ENCODE measurements around the gene UBE2J2.

Gene UBE2J2

DNA sequence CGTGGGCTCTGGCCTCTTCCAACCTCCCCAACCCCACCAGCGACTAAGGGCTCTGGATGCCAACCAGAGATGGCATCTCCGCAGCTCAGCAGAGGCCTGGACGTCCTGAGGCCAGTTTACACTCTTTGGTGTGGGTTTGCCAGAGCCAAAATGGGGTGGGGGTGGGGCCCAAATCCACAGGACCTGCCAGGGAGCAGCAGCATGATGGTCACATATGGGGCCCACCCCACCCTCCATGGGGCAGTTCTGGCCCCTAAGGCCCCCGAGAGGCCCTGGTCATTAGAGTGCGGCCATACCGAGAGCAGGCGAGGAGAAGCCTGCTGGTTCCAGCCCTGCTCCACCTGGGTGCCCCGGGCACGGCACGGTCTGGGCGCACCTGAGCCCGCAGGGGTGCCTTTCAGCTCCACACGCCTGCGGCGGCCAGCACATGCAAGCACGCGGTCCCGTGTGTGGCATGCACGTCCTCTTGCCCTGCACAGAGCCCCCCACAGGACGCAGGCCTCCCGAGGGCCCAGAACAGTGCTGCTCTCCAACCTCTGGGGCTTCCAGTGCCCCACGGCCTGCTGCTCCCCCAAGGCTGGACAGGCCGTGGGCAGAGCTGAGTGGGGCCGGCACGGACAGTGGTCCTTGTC is 31.9 kb downstream of the UBE2J2 start:
- in situ Hi-C loops (cut with HindIII; ENCODE audit: low sequenced_read_pairs) = no loop called here

DNA sequence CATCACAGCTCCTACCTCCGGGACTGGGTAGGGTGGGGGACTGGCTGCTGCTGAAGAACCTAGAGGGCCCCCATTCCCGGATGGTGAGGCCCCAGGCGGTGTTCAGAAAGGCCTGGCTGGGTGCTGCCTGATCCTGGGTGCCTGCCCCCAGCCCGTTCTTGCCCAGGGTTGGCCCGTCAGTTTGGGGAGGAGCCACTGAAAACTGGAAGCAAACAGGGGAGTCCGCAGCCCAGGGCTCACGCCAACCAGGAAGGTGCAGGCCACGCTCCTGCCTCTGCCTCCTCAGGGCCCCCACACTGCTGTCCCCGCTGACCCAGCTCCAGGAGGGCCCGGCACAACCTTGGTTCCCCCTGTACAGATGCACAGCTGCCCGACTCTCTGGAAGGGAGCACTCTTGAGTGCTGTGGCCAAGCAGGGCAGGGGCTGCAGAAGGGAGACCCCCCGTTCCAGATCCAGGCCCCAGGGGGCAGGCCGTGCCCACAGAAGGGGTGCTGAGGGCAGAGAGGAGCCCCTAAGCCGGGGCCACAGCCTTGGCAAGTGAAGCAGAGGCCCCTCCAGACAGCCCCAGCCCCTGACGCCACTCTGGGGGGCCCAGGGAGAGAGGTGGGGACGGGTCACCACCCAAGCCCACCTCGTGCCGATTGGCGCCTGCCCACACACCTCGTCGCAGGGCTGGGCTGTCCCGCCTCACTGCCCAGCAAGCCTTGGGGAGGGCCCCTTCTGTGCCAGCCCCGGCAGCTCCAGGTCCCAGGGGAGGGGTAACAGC is 32.6 kb downstream of the UBE2J2 start:
- in situ Hi-C loops (cut with HindIII; ENCODE audit: low sequenced_read_pairs) = no loop called here

GRCh38 chr1:1240348-1240732 is 33.3 kb downstream of the UBE2J2 start:
- in situ Hi-C loops (cut with HindIII; ENCODE audit: low sequenced_read_pairs) = no loop called here

GRCh38 chr1:1239614-1240347 is 33.9 kb downstream of the UBE2J2 start:
- in situ Hi-C loops (cut with HindIII; ENCODE audit: low sequenced_read_pairs) = no loop called here

DNA sequence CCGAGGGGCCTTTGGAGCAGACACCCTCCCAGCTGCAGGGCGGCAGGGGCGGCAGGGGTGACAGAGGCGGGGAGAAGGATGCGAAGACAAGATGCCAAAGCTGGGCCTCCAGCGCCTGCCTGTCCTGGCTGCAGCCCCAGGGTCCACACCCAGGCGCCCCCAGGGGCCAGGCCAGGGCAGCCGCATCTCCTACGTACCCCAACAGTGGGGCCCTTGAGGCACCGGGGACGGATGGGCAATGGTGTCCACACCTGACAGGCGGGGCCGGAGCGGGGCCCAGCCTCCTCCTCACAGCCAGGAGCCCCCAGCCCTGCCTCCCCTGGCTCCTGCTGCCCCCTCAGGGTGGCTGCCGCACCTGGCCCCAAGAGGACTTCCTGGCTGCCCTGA is 34.4 kb downstream of the UBE2J2 start:
- in situ Hi-C loops (cut with HindIII; ENCODE audit: low sequenced_read_pairs) = no loop called here

DNA sequence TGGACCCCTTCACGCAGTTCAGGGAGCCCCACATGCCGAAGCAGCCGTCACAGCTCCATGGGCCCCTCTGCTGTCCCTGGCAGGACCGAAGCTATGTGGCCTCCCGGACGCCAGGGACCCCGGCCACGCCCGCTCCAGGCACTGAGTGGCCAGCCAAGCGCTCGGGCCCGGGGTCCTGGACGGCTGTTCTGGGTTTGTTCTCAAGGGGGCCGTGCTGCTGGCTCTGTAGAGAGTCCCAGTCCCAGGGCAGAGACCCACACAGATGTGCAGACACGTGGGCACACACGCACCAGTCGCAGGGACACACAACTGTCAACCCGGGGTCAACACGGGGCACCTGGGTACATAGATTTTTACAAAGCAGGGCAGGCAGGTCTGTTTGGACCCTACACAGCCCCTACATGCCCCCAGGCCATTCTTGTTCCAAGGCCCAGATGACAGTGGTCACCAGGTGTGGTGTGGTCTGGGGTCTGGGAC is 34.9 kb downstream of the UBE2J2 start:
- in situ Hi-C loops (cut with HindIII; ENCODE audit: low sequenced_read_pairs) = no loop called here

DNA sequence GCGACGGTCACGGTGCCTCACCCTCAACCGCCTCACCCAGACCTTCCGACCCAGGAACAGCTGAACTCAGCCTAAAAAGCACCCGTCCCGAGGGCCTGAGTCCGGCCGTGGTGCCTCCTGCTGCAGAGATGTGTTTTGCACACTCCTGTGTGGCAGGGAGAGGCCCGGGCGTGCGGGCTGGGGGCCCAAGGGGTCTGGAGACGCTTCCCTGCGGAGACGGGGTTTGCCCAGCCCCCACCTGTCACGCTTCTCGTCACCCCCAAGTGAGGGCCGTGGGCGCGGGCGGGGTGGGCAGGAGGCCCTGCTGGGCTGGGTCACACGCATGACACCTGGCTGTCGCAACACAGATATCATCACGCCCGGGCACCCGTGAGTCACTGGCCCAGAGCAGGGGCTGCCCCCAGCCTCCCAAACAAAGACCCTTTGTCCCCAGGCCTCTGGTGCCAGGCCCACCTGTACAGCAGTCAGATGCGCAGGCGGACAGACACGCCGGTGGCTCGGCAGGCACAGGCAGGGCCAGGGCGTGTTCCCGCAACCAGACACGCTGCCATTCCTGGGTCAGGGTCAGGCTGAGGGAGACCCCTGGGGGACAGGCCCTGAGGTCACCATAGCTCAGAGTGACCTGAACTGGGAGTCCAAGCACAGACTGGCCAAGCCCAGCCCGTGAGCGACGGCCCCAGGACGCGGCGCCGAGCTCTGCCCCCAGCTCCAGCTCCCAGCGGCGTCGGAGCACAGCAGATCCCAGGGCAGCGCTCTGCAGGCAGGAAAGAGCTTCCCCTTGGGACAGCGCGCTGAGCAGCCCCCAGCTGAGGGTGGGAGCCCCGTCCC is 35.6 kb downstream of the UBE2J2 start:
- in situ Hi-C loops (cut with HindIII; ENCODE audit: low sequenced_read_pairs) = no loop called here

GRCh38 chr1:1236945-1237873 is 36.4 kb downstream of the UBE2J2 start:
- in situ Hi-C loops (cut with HindIII; ENCODE audit: low sequenced_read_pairs) = no loop called here

DNA sequence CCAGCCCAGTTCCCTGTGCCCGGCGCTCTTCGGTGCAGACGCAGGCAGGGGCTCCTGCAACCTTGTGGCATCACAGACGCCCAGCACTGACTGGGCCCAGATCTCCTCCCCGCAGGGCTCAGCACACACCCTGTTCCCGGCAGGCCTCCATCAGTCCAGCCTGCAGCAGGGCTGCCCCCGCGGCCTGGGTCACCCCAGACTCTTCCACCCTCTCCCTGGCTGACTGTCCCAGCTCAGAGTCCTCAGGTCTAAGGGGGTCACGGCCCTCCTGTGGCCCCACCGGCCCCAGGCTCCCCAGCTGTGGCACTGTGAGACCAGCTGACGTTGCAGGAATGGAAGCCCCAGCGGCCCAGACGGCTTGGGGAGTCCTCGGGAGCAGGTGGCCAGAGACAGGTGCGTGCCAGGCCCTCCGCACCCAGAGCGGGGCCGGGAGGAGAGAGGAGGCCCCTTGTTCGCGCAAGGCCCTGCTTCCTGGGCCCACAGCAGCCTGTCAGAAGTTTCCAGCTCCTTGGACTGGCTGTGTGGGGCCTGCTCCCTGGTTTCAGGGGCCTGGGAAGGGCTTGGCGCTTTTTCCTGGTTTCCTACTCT is 37.4 kb downstream of the UBE2J2 start:
- in situ Hi-C loops (cut with HindIII; ENCODE audit: low sequenced_read_pairs) = no loop called here

GRCh38 chr1:1235016-1235744 is 38.5 kb downstream of the UBE2J2 start:
- in situ Hi-C loops (cut with HindIII; ENCODE audit: low sequenced_read_pairs) = no loop called here

- in situ Hi-C loops (cut with HindIII; ENCODE audit: low sequenced_read_pairs) = no loop called here
These were observed 39.4 kb downstream of the UBE2J2 start for GRCh38 chr1:1234180-1234808.

DNA sequence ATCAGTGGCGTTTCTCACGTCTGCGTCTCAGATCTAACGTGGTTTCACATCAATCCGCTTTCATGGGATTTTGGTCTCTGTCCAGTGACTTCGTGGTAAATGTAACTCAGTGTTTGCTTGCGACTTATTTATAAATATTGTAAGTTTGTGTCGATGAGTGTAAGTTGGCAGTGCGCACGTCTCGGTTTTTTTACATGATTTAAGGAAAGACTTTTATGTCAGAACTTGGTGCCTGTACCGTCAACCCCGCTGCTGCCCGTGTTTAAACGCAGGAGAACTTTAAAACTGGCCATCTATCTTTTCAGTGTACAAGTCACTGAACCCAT is 40.1 kb downstream of the UBE2J2 start:
- in situ Hi-C loops (cut with HindIII; ENCODE audit: low sequenced_read_pairs) = no loop called here

- in situ Hi-C loops (cut with HindIII; ENCODE audit: low sequenced_read_pairs) = no loop called here
These were observed 40.7 kb downstream of the UBE2J2 start for GRCh38 chr1:1232796-1233566.

DNA sequence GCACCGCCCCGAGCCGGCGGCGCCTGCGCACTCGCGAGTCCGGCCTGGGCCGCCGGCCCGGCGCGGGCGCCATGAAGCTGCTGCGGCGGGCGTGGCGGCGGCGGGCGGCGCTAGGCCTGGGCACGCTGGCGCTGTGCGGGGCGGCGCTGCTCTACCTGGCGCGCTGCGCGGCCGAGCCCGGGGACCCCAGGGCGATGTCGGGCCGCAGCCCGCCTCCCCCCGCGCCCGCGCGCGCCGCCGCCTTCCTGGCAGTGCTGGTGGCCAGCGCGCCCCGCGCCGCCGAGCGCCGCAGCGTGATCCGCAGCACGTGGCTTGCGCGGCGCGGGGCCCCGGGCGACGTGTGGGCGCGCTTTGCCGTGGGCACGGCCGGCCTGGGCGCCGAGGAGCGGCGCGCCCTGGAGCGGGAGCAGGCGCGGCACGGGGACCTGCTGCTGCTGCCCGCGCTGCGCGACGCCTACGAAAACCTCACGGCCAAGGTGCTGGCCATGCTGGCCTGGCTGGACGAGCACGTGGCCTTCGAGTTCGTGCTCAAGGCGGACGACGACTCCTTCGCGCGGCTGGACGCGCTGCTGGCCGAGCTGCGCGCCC is 41.4 kb downstream of the UBE2J2 start, which contains the start of gene B3GALT6:
TSS of gene B3GALT6 (plus strand) at position 30 of the 588 bp plus-strand sequence. CDS start at position 72, 42 bp downstream.
- in situ Hi-C loops (cut with HindIII; ENCODE audit: low sequenced_read_pairs) = no loop called here

- in situ Hi-C loops (cut with HindIII; ENCODE audit: low sequenced_read_pairs) = no loop called here
These were observed 42.0 kb downstream of the UBE2J2 start, which contains the start of gene SDF4 for GRCh38 chr1:1231400-1232207. Gene SDF4, minus strand, starts transcription at chr1:1232001. Its CDS starts 3,229 bp downstream, at chr1:1228772.

DNA sequence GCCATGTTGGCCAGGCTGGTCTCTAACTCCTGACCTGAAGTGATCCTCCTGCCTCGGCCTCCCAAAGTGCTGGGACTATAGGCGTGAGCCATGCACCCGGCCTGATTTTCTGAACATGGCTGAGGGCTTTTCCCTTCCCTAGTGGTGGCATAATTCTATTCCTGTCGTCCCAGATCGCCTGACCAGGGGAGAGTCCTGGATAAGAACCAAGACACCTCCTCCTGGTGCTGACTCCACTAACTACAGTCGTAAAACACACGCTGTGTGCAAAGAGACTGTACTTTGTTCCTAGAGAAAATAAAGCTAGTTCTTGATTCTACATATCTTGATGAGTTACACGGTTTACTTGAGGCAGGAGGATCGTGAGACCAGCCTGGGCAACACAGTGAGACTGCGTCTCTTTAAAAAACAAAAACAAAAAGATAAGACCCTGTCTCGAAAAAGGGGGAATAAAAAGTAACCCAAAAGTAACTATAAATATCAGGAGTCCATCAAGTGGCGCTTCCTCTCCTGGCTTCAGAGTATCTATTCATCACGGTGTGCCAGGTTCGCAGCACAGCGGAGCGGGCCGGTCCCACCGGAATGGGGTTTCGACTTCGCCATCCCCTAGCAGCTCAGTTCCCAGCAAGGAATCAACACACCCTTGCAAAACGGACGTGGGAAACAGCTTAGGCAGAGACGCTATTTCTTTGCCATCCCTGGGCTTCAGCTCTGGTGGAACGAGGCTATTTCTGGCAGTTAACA is 42.8 kb downstream of the UBE2J2 start:
- in situ Hi-C loops (cut with HindIII; ENCODE audit: low sequenced_read_pairs) = no loop called here
